ENCODE data around the gene MEGF11. TPM values are rescaled to one million over a fixed set of nuclear protein-coding genes. Genes with fewer than 3 reads are reported as not detected.

Gene MEGF11
- total RNA-seq, 2 donors from 2014 or later: not detected

- Histone ChIP-seq H3K27ac (no peak overlapping the region), H3K9me3 (no peaks in the 10 kb centered on the region), H3K4me1 (peaks cover 24% of the 10 kb centered on the region), H3K27me3 (no peaks in the 10 kb centered on the region), H3K4me3 (no peak overlapping the region), H3K36me3 (replicated peaks in 1 of 2; ENCODE audit: insufficient read depth in 1 of 2, low read depth in 2 of 2) (no peaks in the 10 kb centered on the region)
- DNase-seq: no peak
- 80 to 87% methylated on average over 6 of the region's 6 CpGs for WGBS, 2 donors
- TF ChIP-seq CTCF (IDR thresholded peaks at IDR 0.05) (no peak), POLR2A (IDR thresholded peaks at IDR 0.05) (no peak)
- intact Hi-C loops (cut with DNase I): no loop called here
- ATAC-seq: no peak
Observed at GRCh38 chr15:66077320-66077663, 176.3 kb downstream of the MEGF11 start.

GRCh38 chr15:66076591-66077319 is 176.8 kb downstream of the MEGF11 start:
- no peak for DNase-seq
- Histone ChIP-seq H3K4me3 (no peak overlapping the region), H3K27me3 (no peaks in the 10 kb centered on the region), H3K27ac (no peak overlapping the region), H3K4me1 (peaks cover 30% of the 10 kb centered on the region), H3K9me3 (no peaks in the 10 kb centered on the region), H3K36me3 (replicated peaks in 1 of 2; ENCODE audit: insufficient read depth in 1 of 2, low read depth in 2 of 2) (no peaks in the 10 kb centered on the region)
- intact Hi-C loops (cut with DNase I): no loop called here
- 87 to 91% methylated on average over 4 of the region's 4 CpGs for WGBS, 2 donors
- TF ChIP-seq POLR2A (IDR thresholded peaks at IDR 0.05) (no peak), CTCF (IDR thresholded peaks at IDR 0.05) (no peak)
- ATAC-seq: no peak

GRCh38 chr15:66075947-66076346 is 177.6 kb downstream of the MEGF11 start:
- Histone ChIP-seq H3K27me3 (no peaks in the 10 kb centered on the region), H3K4me1 (peaks cover 33% of the 10 kb centered on the region), H3K27ac (no peak overlapping the region), H3K4me3 (no peak overlapping the region), H3K9me3 (no peaks in the 10 kb centered on the region), H3K36me3 (replicated peaks in 1 of 2; ENCODE audit: insufficient read depth in 1 of 2, low read depth in 2 of 2) (no peaks in the 10 kb centered on the region)
- DNase-seq (no peak), ATAC-seq (no peak)
- intact Hi-C loops (cut with DNase I): no loop called here
- TF ChIP-seq CTCF (IDR thresholded peaks at IDR 0.05): no peak
- 92 to 100% methylated on average over 1 of the region's 1 CpG for whole genome bisulfite sequencing, 2 donors

GRCh38 chr15:66072616-66073361 is 180.8 kb downstream of the MEGF11 start:
- intact Hi-C loops (cut with DNase I): no loop called here
- peak; percentile 72 for ATAC-seq
- no peaks in the 10 kb centered on the region for H3K27me3 ChIP-seq
- WGBS, 2 donors: 60 to 62% methylated on average over 11 of the region's 11 CpGs
- no peak overlapping the region for H3K4me3 ChIP-seq
- peak; percentile 31 to 63 (median 48) for DNase-seq
- peaks cover 36% of the 10 kb centered on the region for H3K4me1 ChIP-seq
- H3K36me3 ChIP-seq (replicated peaks in 1 of 2; ENCODE audit: insufficient read depth in 1 of 2, low read depth in 2 of 2): no peaks in the 10 kb centered on the region
- H3K9me3 ChIP-seq: no peaks in the 10 kb centered on the region
- H3K27ac ChIP-seq: no peak overlapping the region
- TF ChIP-seq CTCF (IDR thresholded peaks at IDR 0.05) (no peak), POLR2A (IDR thresholded peaks at IDR 0.05) (no peak)
